ENCODE results near the gene PSME4.
"Not testable (repeated sequence)": the region's sequence is repeated elsewhere in the genome, so short reads cannot be mapped to it uniquely, and the experiment has no call there.

Gene PSME4

DNA sequence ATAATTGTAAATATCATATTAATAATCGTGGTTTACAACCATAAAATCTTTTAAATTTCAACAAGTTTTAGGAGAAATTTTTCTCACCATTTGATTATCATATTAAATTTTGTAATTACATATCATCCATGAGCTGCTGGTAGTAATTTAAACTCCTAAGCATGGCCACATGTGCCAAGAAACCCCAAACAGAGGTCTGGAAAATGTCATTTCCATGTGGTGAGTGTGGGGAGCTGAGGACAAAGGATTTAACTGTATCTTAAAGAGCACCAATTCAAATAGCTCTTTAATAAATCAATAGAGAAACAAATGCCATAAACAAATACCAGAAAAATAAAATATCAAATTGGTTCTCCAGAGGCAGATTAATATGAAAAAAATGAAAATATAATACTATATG is 26.3 kb downstream of the PSME4 start:
- DNase-seq (ENCODE audit: low read depth): no peak
- TF ChIP-seq, protein P1, sequence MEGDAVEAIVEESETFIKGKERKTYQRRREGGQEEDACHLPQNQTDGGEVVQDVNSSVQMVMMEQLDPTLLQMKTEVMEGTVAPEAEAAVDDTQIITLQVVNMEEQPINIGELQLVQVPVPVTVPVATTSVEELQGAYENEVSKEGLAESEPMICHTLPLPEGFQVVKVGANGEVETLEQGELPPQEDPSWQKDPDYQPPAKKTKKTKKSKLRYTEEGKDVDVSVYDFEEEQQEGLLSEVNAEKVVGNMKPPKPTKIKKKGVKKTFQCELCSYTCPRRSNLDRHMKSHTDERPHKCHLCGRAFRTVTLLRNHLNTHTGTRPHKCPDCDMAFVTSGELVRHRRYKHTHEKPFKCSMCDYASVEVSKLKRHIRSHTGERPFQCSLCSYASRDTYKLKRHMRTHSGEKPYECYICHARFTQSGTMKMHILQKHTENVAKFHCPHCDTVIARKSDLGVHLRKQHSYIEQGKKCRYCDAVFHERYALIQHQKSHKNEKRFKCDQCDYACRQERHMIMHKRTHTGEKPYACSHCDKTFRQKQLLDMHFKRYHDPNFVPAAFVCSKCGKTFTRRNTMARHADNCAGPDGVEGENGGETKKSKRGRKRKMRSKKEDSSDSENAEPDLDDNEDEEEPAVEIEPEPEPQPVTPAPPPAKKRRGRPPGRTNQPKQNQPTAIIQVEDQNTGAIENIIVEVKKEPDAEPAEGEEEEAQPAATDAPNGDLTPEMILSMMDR (IDR thresholded peaks at IDR 0.05; ENCODE audit: insufficient read depth, low read depth, low read length, missing control alignments): no peak
- no peak overlapping the region for H3K4me3 ChIP-seq (ENCODE audit: low read length)

DNA sequence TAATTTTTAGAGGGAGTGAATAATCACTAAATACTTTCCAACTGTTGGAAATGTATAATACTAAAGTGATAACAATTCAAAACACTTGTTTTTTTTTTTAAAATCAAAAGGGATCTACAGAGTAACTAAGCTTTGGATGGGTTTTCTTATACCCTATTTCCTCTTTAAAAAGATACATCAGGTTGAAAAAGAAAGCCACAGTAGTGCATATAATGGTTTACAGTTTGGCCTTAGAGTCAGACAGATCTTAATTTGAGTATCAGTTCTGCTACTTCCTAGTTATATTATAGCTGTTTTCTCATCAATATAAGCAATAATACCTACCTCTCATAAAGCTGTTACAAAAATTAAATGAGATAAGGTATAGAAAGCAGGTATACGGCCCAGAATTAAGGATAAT is 28.5 kb downstream of the PSME4 start:
- DNase-seq (ENCODE audit: low read depth): no peak
- TF ChIP-seq, protein P1 (IDR thresholded peaks at IDR 0.05; ENCODE audit: insufficient read depth, low read depth, low read length, missing control alignments): no peak
- H3K4me3 ChIP-seq (ENCODE audit: low read length): no peak overlapping the region

DNA sequence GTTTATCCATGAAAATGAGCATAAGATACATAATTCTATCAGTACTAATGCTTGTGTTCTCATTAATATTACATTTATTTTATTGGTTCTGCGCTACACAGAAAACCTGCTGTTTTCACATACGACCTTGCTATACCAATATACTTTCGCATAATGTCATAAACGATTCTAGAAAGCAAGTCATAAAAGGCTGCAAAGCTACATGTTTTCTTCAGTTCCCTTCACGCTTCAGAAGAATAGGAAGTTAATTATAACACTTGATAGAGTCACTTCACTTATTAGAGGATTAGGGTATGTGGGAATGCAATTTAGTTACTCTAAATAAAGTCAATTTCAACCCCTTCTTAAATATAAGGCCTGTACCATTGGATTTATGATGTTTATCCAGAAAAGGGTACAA is 29.0 kb downstream of the PSME4 start:
- no peak overlapping the region for H3K4me3 ChIP-seq (ENCODE audit: low read length)
- no peak for DNase-seq (ENCODE audit: low read depth)
- TF ChIP-seq, protein P1 (IDR thresholded peaks at IDR 0.05; ENCODE audit: insufficient read depth, low read depth, low read length, missing control alignments): no peak

DNA sequence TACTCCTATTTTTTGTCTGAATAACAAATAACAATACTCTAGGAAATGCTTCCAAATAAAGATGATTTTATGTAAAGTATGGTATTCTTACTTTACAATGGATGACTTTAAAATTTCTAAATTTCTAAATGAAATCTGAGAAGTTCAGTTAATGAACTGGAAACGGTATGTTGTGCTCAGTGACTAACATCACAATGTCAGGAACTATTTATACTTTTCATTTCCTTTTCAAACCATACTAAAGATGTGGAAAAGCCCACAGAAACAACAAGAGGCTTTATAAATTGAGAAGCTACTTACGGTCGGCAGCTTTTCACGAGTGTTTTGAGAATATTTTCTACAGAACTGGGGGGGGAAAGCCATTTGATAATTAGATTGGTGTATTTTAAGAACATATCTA is 31.1 kb downstream of the PSME4 start:
- no peak for DNase-seq (ENCODE audit: low read depth)
- TF ChIP-seq, protein P1 (IDR thresholded peaks at IDR 0.05; ENCODE audit: insufficient read depth, low read depth, low read length, missing control alignments): no peak
- H3K4me3 ChIP-seq (ENCODE audit: low read length): no peak overlapping the region

DNA sequence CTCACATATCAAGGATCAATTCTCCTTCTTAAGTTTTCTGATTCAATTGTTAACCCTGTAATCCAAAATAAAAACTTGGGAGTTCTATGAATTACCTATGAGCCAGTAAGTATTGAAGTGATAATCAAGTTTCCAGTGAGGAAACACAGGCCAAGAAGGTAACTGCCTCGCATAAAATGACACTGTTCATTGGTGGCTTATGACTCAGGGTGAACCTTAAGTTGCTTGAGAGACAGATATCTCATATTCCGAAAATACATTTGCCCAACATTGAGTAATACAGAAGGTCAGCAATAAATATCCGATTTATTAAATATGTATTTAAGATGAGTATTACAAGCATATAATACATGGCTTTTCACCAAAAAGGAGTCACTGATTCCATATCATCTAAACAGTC is 31.9 kb downstream of the PSME4 start:
- DNase-seq (ENCODE audit: low read depth): no peak
- TF ChIP-seq, protein P1 (IDR thresholded peaks at IDR 0.05; ENCODE audit: insufficient read depth, low read depth, low read length, missing control alignments): no peak
- no peak overlapping the region for H3K4me3 ChIP-seq (ENCODE audit: low read length)

DNA sequence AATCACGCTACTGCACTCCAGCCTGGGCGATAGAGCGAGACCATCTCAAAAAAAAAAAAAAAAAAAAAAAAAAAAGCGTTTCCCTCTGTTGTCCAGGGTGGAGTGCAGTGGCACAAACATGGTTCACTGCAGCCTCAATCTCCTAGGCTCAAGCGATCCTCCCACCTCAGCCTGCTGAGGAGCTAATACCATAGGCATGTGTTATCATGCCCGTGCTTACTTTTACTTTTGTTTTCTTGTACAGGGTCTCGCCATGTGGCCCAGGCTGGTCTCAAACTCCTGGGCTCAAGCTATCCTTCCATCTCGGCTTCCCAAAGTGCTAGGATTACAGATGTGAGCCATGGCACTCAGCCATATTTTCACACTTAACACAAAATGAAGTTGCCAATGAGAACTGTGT is 37.5 kb downstream of the PSME4 start:
- H3K4me3 ChIP-seq (ENCODE audit: low read length): no peak overlapping the region
- TF ChIP-seq, protein P1 (IDR thresholded peaks at IDR 0.05; ENCODE audit: insufficient read depth, low read depth, low read length, missing control alignments): no peak
- no peak for DNase-seq (ENCODE audit: low read depth)

DNA sequence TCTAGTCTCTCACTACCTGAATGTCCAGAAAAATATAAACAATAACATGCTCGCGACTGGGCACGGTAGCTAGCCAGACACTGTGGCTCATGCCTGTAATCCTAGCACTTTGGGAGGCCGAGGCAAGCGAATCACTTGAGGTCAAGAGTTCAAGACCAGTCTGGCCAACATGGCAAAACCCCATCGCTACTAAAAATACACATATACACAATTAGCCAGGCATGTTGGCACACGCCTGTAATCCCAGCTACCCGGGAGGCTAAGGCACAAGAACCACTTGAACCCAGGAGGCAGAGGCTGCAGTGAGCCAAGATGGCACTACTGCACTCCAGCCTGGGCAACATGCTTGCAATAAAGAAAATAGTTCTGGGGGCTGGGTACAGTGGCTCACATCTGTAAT is 44.5 kb downstream of the PSME4 start:
- not testable (repeated sequence) for DNase-seq (ENCODE audit: low read depth); H3K4me3 ChIP-seq (ENCODE audit: low read length)

DNA sequence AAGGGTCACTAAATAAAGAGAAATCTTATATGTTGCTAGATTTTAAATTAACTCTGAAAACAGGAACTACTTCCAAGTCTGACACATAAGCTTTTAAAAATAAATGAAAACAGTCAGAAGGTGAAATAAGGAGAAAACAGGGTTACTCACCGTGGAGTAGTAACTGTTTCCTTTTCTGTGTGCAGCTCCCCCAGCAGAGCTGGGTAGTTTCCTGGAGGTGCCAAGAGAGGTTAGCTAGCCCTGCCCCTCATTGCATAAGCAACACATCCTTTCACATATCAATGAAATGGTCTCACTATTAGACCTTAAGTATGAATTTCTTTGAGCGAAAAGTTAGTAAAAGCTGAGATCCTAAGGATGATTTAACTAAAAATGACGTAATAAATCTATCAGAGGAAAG is 57.1 kb downstream of the PSME4 start:
- H3K4me3 ChIP-seq (ENCODE audit: low read length): no peak overlapping the region
- peak; percentile 27 for DNase-seq (ENCODE audit: low read depth)
- TF ChIP-seq, protein P1 (IDR thresholded peaks at IDR 0.05; ENCODE audit: insufficient read depth, low read depth, low read length, missing control alignments): no peak
